Kidney epithelial cell (primary cell): Measurements from ENCODE around the gene IFNLR1. TPM values are rescaled to one million over a fixed set of nuclear protein-coding genes. Genes with fewer than 3 reads are reported as not detected.

Experiments
- DNase-seq: peaks from one replicate; pipeline ENCODE4 v3.0.0-alpha.2; 2010; ENCODE audit warnings: low read depth
- H3K27me3 ChIP-seq: 2 replicates; pipeline ENCODE4 v1.6.0; 2011; ENCODE audit warnings: low read length; ENCODE audit not compliant: control insufficient read depth, insufficient read depth
- H3K36me3 ChIP-seq: 2 replicates; pipeline ENCODE4 v1.5.1; 2011; ENCODE audit warnings: low read length; ENCODE audit not compliant: control insufficient read depth, insufficient read depth
- H3K4me3 ChIP-seq: 2 replicates; pipeline ENCODE4 v1.5.1; 2011; ENCODE audit warnings: low read depth, mild to moderate bottlenecking, control low read depth, low read length
- total RNA-seq: library from RNA; depleted of rRNA; stranded (reverse); fragments of >200 nt; gene quantifications from 2 replicates; pipeline ENCODE4 v1.2.3, GENCODE V29; 2015
- TF ChIP-seq, protein P1 (sequence below): IDR thresholded peaks from 2 replicates; pipeline ENCODE4 v1.5.1; 2011; ENCODE audit warnings: mild to moderate bottlenecking, moderate library complexity, low read length, control low read depth, inconsistent platforms; ENCODE audit not compliant: insufficient read depth, poor library complexity, severe bottlenecking

IFNLR1 gene
- total RNA-seq, 1 donor from 2014 or later: 6.7 TPM

DNA sequence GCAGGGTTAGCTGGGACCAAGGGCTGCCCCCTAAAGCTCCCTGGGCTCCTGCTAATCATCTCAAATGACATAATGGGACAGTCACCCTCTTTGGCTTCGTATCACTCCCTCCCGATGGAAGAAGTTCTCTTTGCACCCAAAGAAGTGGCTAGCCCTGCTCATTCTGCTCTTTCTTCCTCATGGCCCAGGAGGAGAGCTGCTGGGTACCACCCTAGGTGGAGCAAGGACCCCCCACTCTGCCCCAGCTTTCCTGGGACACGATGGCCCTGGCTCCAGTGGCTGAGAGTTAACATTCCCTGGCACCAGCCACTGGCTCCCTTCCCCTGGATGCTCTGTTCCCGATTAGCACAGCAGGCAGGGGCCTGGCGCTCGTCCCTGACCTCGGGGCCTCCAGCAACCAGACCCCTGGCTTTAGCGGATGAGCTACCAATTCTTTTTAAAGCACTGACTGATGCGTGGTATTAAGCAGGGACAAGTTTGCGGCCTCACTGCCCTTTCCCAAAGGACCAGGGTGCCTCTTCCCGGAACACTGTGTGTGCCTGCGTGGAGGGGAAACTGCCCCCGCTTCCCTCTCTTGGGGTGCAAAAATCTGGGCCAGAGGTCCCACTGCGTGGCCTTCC is 76.3 kb downstream of the IFNLR1 start:
- Histone ChIP-seq H3K36me3 (no peaks in the 10 kb centered on the region), H3K4me3 (no peak overlapping the region), H3K27me3 (peaks cover 8% of the 10 kb centered on the region)
- TF ChIP-seq, protein P1, sequence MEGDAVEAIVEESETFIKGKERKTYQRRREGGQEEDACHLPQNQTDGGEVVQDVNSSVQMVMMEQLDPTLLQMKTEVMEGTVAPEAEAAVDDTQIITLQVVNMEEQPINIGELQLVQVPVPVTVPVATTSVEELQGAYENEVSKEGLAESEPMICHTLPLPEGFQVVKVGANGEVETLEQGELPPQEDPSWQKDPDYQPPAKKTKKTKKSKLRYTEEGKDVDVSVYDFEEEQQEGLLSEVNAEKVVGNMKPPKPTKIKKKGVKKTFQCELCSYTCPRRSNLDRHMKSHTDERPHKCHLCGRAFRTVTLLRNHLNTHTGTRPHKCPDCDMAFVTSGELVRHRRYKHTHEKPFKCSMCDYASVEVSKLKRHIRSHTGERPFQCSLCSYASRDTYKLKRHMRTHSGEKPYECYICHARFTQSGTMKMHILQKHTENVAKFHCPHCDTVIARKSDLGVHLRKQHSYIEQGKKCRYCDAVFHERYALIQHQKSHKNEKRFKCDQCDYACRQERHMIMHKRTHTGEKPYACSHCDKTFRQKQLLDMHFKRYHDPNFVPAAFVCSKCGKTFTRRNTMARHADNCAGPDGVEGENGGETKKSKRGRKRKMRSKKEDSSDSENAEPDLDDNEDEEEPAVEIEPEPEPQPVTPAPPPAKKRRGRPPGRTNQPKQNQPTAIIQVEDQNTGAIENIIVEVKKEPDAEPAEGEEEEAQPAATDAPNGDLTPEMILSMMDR: no peak
- DNase-seq: no peak

DNA sequence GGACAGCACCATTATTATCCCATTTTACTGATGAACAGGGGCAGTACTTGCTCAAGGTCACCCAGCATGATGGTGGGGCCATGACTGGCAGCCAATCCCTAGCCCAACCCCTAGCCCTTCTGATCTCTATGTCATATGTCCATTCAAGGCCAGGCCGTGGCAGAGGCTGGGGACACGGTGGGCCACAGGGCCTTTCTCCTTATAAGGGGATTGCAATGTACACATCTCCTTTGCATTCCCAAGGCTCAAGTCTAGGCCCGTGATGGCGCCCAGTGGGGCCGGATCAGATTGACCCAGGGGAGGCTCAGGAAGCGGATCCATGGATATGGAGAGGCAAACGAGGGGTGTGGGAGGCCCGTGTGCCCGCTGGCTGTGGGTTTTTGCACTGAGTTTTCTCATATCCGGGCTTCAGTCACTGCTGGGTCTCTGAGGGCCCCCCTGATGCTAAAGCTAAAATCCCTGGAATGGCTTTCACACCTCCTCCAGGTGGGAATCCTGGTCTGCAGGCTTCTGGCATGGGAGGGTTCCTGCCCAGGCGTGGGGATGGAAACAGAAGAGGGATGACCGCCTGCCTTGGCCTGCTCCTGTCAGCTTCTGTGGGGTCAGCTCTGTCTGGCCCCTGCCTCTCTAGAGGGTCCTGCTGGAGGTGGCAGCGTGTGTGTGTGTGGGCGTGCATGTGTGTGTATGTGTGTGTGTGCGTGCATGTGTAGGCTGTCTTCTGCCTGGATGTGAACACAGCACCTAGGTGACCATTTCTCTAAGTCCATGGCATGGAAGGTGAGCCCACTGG is 77.2 kb downstream of the IFNLR1 start:
- Histone ChIP-seq H3K36me3 (no peaks in the 10 kb centered on the region), H3K27me3 (peaks cover 8% of the 10 kb centered on the region), H3K4me3 (no peak overlapping the region)
- no peak for DNase-seq
- TF ChIP-seq, protein P1: no peak

DNA sequence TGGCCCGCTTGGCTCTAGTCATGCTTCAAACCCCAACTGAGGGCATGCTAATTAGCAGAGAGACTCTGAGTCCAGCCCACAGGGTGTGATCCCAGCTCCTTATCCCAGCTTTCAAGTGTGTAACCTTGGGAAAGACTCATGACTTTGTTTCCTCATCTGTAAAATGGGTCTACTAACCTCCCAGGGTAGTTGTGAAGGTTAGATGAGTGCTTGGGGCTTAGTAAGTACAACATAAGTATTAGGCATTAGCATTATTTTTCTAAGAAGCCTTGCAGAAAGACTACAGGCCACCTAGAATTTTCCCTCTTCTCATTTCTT is 78.0 kb downstream of the IFNLR1 start:
- TF ChIP-seq, protein P1: no peak
- no peak overlapping the region for H3K4me3 ChIP-seq
- H3K27me3 ChIP-seq: peaks cover 8% of the 10 kb centered on the region
- no peaks in the 10 kb centered on the region for H3K36me3 ChIP-seq
- DNase-seq: no peak

DNA sequence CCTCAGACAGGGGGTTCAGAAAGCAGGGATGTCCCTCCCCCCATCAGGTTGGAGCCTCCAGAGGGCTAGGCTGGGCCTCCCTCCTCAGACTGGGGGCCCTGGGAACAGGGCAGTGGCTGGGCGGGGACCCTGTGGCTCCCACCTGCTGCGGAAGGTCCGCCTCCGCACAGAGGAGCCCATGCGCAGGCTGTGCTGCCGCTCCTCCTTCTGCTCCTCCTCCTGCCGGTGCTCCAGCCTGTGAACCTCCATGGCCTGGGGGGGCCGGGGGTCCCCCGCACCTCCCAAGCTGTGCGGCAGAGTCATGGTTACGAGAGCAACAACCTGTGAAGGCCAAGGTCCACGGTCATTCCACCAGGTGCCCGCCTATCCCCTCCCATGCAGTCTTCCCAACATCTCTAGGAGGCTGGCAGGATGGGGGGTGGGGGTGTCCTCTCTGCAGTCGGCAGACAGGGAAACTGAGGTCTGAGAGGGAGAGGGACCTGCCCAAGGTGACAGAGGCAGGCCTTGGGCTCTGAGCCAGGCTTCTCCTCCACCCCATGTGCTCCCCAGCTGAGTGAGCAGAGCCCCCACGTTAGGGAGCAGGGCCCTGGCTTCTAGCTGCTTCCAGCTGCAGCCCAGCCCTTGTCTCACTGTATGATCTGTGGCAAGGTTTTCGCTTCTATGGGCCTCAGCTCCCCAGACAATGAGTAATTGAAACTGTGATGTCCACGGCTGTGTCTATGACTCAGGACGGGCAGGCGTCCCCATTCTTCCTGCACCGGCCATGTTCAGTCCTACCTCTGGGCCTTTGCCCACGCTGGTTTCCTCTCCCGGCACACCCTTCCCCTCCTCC is 78.5 kb downstream of the IFNLR1 start:
- Histone ChIP-seq H3K4me3 (no peak overlapping the region), H3K27me3 (peaks cover 4% of the 10 kb centered on the region), H3K36me3 (no peaks in the 10 kb centered on the region)
- peak; percentile 80 for DNase-seq
- TF ChIP-seq, protein P1: no peak

DNA sequence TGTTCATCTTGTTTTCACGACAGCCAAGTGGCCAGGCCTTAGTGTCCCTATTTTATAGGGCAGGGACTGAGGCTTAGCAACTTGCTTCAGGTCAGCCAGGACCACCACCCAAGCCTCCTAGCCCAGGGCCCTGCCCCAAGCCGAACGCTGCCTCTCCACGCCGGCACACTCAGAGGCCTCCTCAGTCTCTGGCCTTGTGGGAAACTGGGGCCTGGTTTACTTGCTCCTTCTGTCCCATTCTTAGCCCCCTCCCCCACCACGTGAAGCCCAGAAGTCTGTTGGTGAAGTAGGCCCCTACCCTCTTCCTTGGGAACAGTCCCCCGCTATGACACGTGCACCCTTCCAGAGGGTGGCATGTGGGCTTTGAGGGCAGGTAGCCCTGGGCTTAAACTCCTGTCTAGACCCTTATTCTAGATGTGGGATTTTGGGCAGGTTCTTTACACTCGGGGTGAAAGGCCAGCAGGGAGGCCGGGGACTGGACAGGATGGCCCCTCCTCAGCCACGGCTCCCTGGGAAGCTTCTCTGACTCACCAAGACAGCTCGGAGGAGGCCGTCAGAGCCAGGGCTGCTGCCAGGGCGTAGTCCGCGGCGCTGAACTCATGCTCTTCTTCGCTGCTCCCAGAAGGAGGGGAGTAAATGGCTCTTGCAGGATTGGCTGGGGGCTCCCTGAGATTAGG is 79.5 kb downstream of the IFNLR1 start:
- TF ChIP-seq, protein P1: no peak
- no peaks in the 10 kb centered on the region for H3K36me3 ChIP-seq
- DNase-seq: peak; percentile 34
- no peak overlapping the region for H3K4me3 ChIP-seq
- H3K27me3 ChIP-seq: peaks cover 3% of the 10 kb centered on the region
